Aorta (tissue), 5 donors: Measurements from ENCODE around the gene FYCO1. TPM values are rescaled to one million over a fixed set of nuclear protein-coding genes. Genes with fewer than 3 reads are reported as not detected.

Experiments used
- ATAC-seq: fragments of 200-7000 bp; cut with Tn5 transposase; one replicate; pipeline ENCODE4 v1.9.1; 2022; ENCODE audit warnings: moderate library complexity; ENCODE audit not compliant: low FRiP score
- DNase-seq, 2 donors: peaks; one replicate each; pipeline ENCODE4 v3.0.0-alpha.2; 2020
- H3K27ac ChIP-seq, 2 donors: one replicate each; pipeline ENCODE4 v1.5.1; 2013; ENCODE audit warnings: low read length in 2 of 2, mild to moderate bottlenecking in 2 of 2, moderate library complexity in 2 of 2, control low read depth in 1 of 2, inconsistent platforms in 1 of 2, low read depth in 1 of 2
- H3K27me3 ChIP-seq, 2 donors: one replicate each; pipeline ENCODE4 v1.6.1; 2013; ENCODE audit warnings: control low read depth in 1 of 2, low read length in 1 of 2, mild to moderate bottlenecking in 1 of 2, moderate library complexity in 1 of 2; ENCODE audit not compliant: insufficient read depth in 2 of 2, control insufficient read depth in 1 of 2
- H3K36me3 ChIP-seq, 2 donors: one replicate each; pipeline ENCODE4 v1.6.1; 2013; ENCODE audit warnings: control low read depth in 1 of 2, low read length in 1 of 2, mild to moderate bottlenecking in 1 of 2; ENCODE audit not compliant: insufficient read depth in 2 of 2, control insufficient read depth in 1 of 2
- H3K4me1 ChIP-seq, 2 donors: one replicate each; pipeline ENCODE4 v1.6.1; 2013; ENCODE audit warnings: low read length in 2 of 2, control low read depth in 1 of 2, mild to moderate bottlenecking in 1 of 2, moderate library complexity in 1 of 2; ENCODE audit not compliant: insufficient read depth in 2 of 2, control insufficient read depth in 1 of 2
- H3K4me3 ChIP-seq, 2 donors: one replicate each; pipeline ENCODE4 v1.5.1; 2013; ENCODE audit warnings: low read length in 2 of 2, control low read depth in 1 of 2, mild to moderate bottlenecking in 1 of 2
- H3K9me3 ChIP-seq: one replicate; pipeline ENCODE4 v1.6.1; 2013; ENCODE audit warnings: mild to moderate bottlenecking, low read length; ENCODE audit not compliant: control insufficient read depth
- WGBS, 2 donors: extraction: QIAGEN DNeasy Blood & Tissue Kit; methylation state at CpG; one replicate each; pipeline ENCODE4 v1.1.7; 2013; 5-methylcytosine and 5-hydroxymethylcytosine counted together
- intact Hi-C, 2 donors: fragments of 100-400 bp; cut with DNase I; formaldehyde crosslinking; loops; one replicate each; pipeline versions ENCODE4 v1.14.2 to v1.15.0; 2022
- polyA plus RNA-seq, 2 donors: library from polyadenylated mRNA; stranded (reverse); fragments of 200-250 nt; gene quantifications; one replicate each; pipeline ENCODE4 v1.2.3, GENCODE V29; 2013
- total RNA-seq, 2 donors: library from RNA; stranded (reverse); fragmentation: NEBNext Ultra II Directional; extraction: Animal tissue kit (Norgen Biotek cat#: 25700); gene quantifications; one replicate each; pipeline ENCODE4 v1.2.1, GENCODE V29; 2021
- donor health status: healthy with polysubstance abuse.
- donor health status: Bipolar disorder and iron deficiency.
- donor health status: DM: no; HTN: no; CAD: no.
- donor health status: DM: no; HTN: no; CAD: no.
- donor health status: DM: yes; HTN: yes; CAD: no.

Gene FYCO1
- total and polyA plus RNA-seq, 4 donors: 15.9 to 91.8 (median 51.7) TPM

GRCh38 chr3:45990181-45990580 lies 5.4 kb downstream of the FYCO1 start:
- H3K27ac ChIP-seq: peak overlapping the region; percentile 89 to 100
- no peaks in the 10 kb centered on the region for H3K27me3 ChIP-seq
- H3K9me3 ChIP-seq: no peaks in the 10 kb centered on the region
- H3K36me3 ChIP-seq: no peaks in the 10 kb centered on the region
- ATAC-seq: no peak
- WGBS, 2 donors: 55 to 81% methylated on average over 3 of the region's 3 CpGs
- no peak overlapping the region for H3K4me3 ChIP-seq
- no peak for DNase-seq
- H3K4me1 ChIP-seq: peaks cover 16 to 19% of the 10 kb centered on the region in 2 donors
- intact Hi-C loops: loop anchor here in 1 of 2 donors (5.0 kb wide), 1 partner anchor 383 kb away; no protein-coding TSS in a partner anchor

GRCh38 chr3:45988804-45989203 lies 6.8 kb downstream of the FYCO1 start:
- 8 to 11% methylated on average over 2 of the region's 2 CpGs for WGBS, 2 donors
- Histone ChIP-seq H3K4me1 (peaks cover 20 to 28% of the 10 kb centered on the region in 2 donors), H3K36me3 (peaks cover 0 to 2% of the 10 kb centered on the region in 2 donors), H3K27ac (peak overlapping the region; percentile 89 to 100), H3K4me3 (no peak overlapping the region), H3K9me3 (no peaks in the 10 kb centered on the region), H3K27me3 (no peaks in the 10 kb centered on the region)
- DNase-seq (no peak), ATAC-seq (no peak)
- intact Hi-C loops: loop anchor here in 1 of 2 donors (10.0 kb wide), 2 partner anchors 314 to 394 kb away; partner anchors contain the start of gene LIMD1

GRCh38 chr3:45988362-45988761 lies 7.3 kb downstream of the FYCO1 start:
- no peak for ATAC-seq
- Histone ChIP-seq H3K4me1 (peaks cover 20 to 28% of the 10 kb centered on the region in 2 donors), H3K27ac (peak overlapping the region; percentile 83 to 100), H3K27me3 (no peaks in the 10 kb centered on the region), H3K4me3 (no peak overlapping the region), H3K36me3 (peaks cover 0 to 2% of the 10 kb centered on the region in 2 donors), H3K9me3 (no peaks in the 10 kb centered on the region)
- intact Hi-C loops: loop anchor here in 1 of 2 donors (10.0 kb wide), 2 partner anchors 314 to 394 kb away; partner anchors contain the start of gene LIMD1
- WGBS, 2 donors: 26 to 28% methylated on average over 4 of the region's 4 CpGs
- DNase-seq: no peak

GRCh38 chr3:45987368-45988291 lies 8.0 kb downstream of the FYCO1 start:
- peaks cover 0 to 6% of the 10 kb centered on the region in 2 donors for H3K36me3 ChIP-seq
- DNase-seq (peak in 1 of 2 donors; percentile 71), ATAC-seq (peak; percentile 58)
- no peak overlapping the region for H3K4me3 ChIP-seq
- no peaks in the 10 kb centered on the region for H3K27me3 ChIP-seq
- intact Hi-C loops: loop anchor here in 1 of 2 donors (10.0 kb wide), 2 partner anchors 313 to 393 kb away; partner anchors contain the start of gene LIMD1
- peak overlapping the region; percentile 83 to 100 for H3K27ac ChIP-seq
- peaks cover 20 to 26% of the 10 kb centered on the region in 2 donors for H3K4me1 ChIP-seq
- WGBS, 2 donors: 5 to 7% methylated on average over 8 of the region's 8 CpGs
- no peaks in the 10 kb centered on the region for H3K9me3 ChIP-seq

GRCh38 chr3:45986303-45986982 lies 9.2 kb downstream of the FYCO1 start:
- no peaks in the 10 kb centered on the region for H3K27me3 ChIP-seq
- peak in 1 of 2 donors; percentile 79 for DNase-seq
- 7 to 12% methylated on average over 5 of the region's 5 CpGs for WGBS, 2 donors
- ATAC-seq: peak; percentile 86
- H3K36me3 ChIP-seq: peaks cover 3 to 8% of the 10 kb centered on the region in 2 donors
- no peak overlapping the region for H3K4me3 ChIP-seq
- H3K27ac ChIP-seq: peak overlapping the region; percentile 96 to 100
- H3K9me3 ChIP-seq: no peaks in the 10 kb centered on the region
- H3K4me1 ChIP-seq: peaks cover 20 to 22% of the 10 kb centered on the region in 2 donors
- intact Hi-C loops: loop anchor here in 1 of 2 donors (10.0 kb wide), 2 partner anchors 312 to 392 kb away; partner anchors contain the start of gene LIMD1

- 10 to 11% methylated on average over 13 of the region's 13 CpGs for WGBS, 2 donors
- Histone ChIP-seq H3K4me1 (peaks cover 19 to 20% of the 10 kb centered on the region in 2 donors), H3K4me3 (no peak overlapping the region), H3K9me3 (no peaks in the 10 kb centered on the region), H3K27ac (peak overlapping the region; percentile 96), H3K36me3 (peaks cover 3 to 10% of the 10 kb centered on the region in 2 donors), H3K27me3 (no peaks in the 10 kb centered on the region)
- intact Hi-C loops: loop anchor here in 1 of 2 donors (10.0 kb wide), 2 partner anchors 311 to 391 kb away; partner anchors contain the start of gene LIMD1
- DNase-seq (no peak), ATAC-seq (peak; percentile 42)
Observed at GRCh38 chr3:45985532-45986302, 9.9 kb downstream of the FYCO1 start.

- ATAC-seq (no peak), DNase-seq (no peak)
- WGBS, 2 donors: 47 to 53% methylated on average over 8 of the region's 8 CpGs
- no peak overlapping the region for H3K4me3 ChIP-seq
- peaks cover 3 to 10% of the 10 kb centered on the region in 2 donors for H3K36me3 ChIP-seq
- no peaks in the 10 kb centered on the region for H3K27me3 ChIP-seq
- H3K9me3 ChIP-seq: no peaks in the 10 kb centered on the region
- intact Hi-C loops: loop anchor here in 1 of 2 donors (10.0 kb wide), 2 partner anchors 310 to 390 kb away; partner anchors contain the start of gene LIMD1
- peak overlapping the region; percentile 96 for H3K27ac ChIP-seq
- peaks cover 17 to 19% of the 10 kb centered on the region in 2 donors for H3K4me1 ChIP-seq
Observed at GRCh38 chr3:45984331-45985312, 11.0 kb downstream of the FYCO1 start.
